Trophoblast cell (in vitro differentiated cells and primary cell): ENCODE results near the gene C6orf136.

Experiments used
- DNase-seq, 2 donors: peaks; one replicate each; pipeline ENCODE4 v3.0.0-alpha.2; 2016
- H2AFZ ChIP-seq: 2 replicates; pipeline ENCODE4 v1.6.1; 2013; ENCODE audit warnings: low read length, moderate library complexity, mild to moderate bottlenecking; ENCODE audit not compliant: insufficient read depth, poor library complexity
- H2AK5ac ChIP-seq: 2 replicates; pipeline ENCODE4 v1.6.1; 2013; ENCODE audit warnings: mild to moderate bottlenecking, low read length
- H2BK120ac ChIP-seq: 2 replicates; pipeline ENCODE4 v1.6.1; 2013; ENCODE audit warnings: low read length, mild to moderate bottlenecking, moderate library complexity; ENCODE audit not compliant: insufficient read depth, poor library complexity
- H2BK12ac ChIP-seq: 2 replicates; pipeline ENCODE4 v1.6.1; 2013; ENCODE audit warnings: mild to moderate bottlenecking, low read length, moderate library complexity
- H2BK5ac ChIP-seq: 2 replicates; pipeline ENCODE4 v1.6.1; 2013; ENCODE audit warnings: low read length, low read depth, moderate library complexity, mild to moderate bottlenecking; ENCODE audit not compliant: poor library complexity
- H3K14ac ChIP-seq: 2 replicates; pipeline ENCODE4 v1.6.1; 2013; ENCODE audit warnings: mild to moderate bottlenecking, low read length
- H3K18ac ChIP-seq: 2 replicates; pipeline ENCODE4 v1.6.1; 2013; ENCODE audit warnings: mild to moderate bottlenecking, low read length
- H3K23ac ChIP-seq: 2 replicates; pipeline ENCODE4 v1.6.1; 2013; ENCODE audit warnings: low read length
- H3K27ac ChIP-seq: 2 replicates; pipeline ENCODE4 v1.5.1; 2013; ENCODE audit warnings: low read depth, mild to moderate bottlenecking, inconsistent platforms, low read length, moderate library complexity
- H3K27me3 ChIP-seq: 2 replicates; pipeline ENCODE4 v1.6.1; 2013; ENCODE audit warnings: inconsistent platforms, mild to moderate bottlenecking, low read length, moderate library complexity; ENCODE audit not compliant: insufficient read depth
- H3K36me3 ChIP-seq, 2 experiments: 1 replicate in 1 of 2; 2 replicates in 1 of 2; pipeline ENCODE4 v1.6.1; 2013; ENCODE audit warnings: low read length in 2 of 2, mild to moderate bottlenecking in 2 of 2, moderate library complexity in 1 of 2; ENCODE audit not compliant: insufficient read depth in 2 of 2, control insufficient read depth in 1 of 2
- H3K4ac ChIP-seq: 2 replicates; pipeline ENCODE4 v1.6.1; 2013; ENCODE audit warnings: low read depth, mild to moderate bottlenecking, low read length, moderate library complexity
- H3K4me1 ChIP-seq, 2 experiments: 1 replicate in 1 of 2; 2 replicates in 1 of 2; pipeline ENCODE4 v1.6.1; 2013; ENCODE audit warnings: low read length in 2 of 2, mild to moderate bottlenecking in 2 of 2, moderate library complexity in 1 of 2; ENCODE audit not compliant: insufficient read depth in 2 of 2, control insufficient read depth in 1 of 2
- H3K4me2 ChIP-seq: 2 replicates; pipeline ENCODE4 v1.6.1; 2013; ENCODE audit warnings: inconsistent platforms, mild to moderate bottlenecking, low read length, moderate library complexity
- H3K4me3 ChIP-seq: 2 replicates; pipeline ENCODE4 v1.5.1; 2013; ENCODE audit warnings: mild to moderate bottlenecking, low read depth, low read length, inconsistent platforms
- H3K79me1 ChIP-seq: one replicate; pipeline ENCODE4 v1.6.1; 2013; ENCODE audit warnings: low read length
- H3K79me2 ChIP-seq: 2 replicates; pipeline ENCODE4 v1.6.1; 2013; ENCODE audit warnings: low read length, mild to moderate bottlenecking; ENCODE audit not compliant: control insufficient read depth, insufficient read depth, poor library complexity
- H3K9ac ChIP-seq: 2 replicates; pipeline ENCODE4 v1.6.1; 2013; ENCODE audit warnings: mild to moderate bottlenecking, low read length
- H3K9me3 ChIP-seq: 2 replicates; pipeline ENCODE4 v1.6.1; 2013; ENCODE audit warnings: low read depth, mild to moderate bottlenecking, control low read depth, inconsistent platforms, low read length; ENCODE audit not compliant: insufficient read depth
- H4K12ac ChIP-seq: 2 replicates; pipeline ENCODE4 v1.6.1; 2013; ENCODE audit warnings: low read depth, mild to moderate bottlenecking, low read length, moderate library complexity
- H4K8ac ChIP-seq: 2 replicates; pipeline ENCODE4 v1.6.1; 2013; ENCODE audit warnings: low read depth, mild to moderate bottlenecking, low read length, moderate library complexity
- H4K91ac ChIP-seq: one replicate; pipeline ENCODE4 v1.6.1; 2013; ENCODE audit warnings: low read depth, mild to moderate bottlenecking, low read length, moderate library complexity
- whole genome bisulfite sequencing: extraction: QIAGEN DNeasy Blood & Tissue Kit; methylation state at CpG from one replicate; pipeline ENCODE4 v1.1.7; 2013; ENCODE audit warnings: missing lambda C conversion rate; ENCODE audit not compliant: insufficient read length, insufficient coverage; ENCODE audit errors: extremely low coverage; 5-methylcytosine and 5-hydroxymethylcytosine counted together

The C6orf136 gene

DNA sequence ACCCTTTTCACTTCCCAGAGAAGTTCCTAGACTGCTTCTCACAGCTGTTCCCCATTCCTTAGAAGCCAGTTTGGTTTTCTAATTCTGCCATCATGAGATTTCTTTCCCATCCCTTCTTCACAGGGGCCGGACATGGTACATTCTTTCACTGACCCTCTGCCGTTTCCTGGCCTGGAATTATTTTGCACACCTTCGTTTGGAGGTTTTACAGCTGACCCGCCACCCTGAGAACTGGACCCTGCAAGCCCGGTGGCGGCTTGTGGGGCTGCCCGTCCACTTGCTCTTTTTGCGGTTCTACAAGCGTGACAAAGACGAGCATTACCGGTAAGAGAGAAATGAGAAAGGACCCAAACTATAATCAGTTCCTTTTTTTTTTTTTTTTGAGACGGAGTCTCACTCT is 4.2 kb downstream of the C6orf136 start:
- Histone ChIP-seq H3K4me2 (no peak overlapping the region), H3K27me3 (no peaks in the 10 kb centered on the region), H3K79me1 (peaks cover 6% of the 10 kb centered on the region), H2AK5ac (no peak overlapping the region), H2AFZ (no peak overlapping the region), H3K9ac (no peak overlapping the region), H3K36me3 (peaks cover 40 to 46% of the 10 kb centered on the region in 2 experiments), H3K4ac (no peak overlapping the region), H2BK5ac (no peak overlapping the region), H3K27ac (no peak overlapping the region), H4K91ac (no peak overlapping the region), H3K9me3 (peaks cover 1% of the 10 kb centered on the region), H4K12ac (no peak overlapping the region), H3K23ac (no peak overlapping the region), H4K8ac (no peak overlapping the region), H3K79me2 (peaks cover 3% of the 10 kb centered on the region), H3K18ac (no peak overlapping the region), H2BK120ac (no peak overlapping the region), H3K14ac (no peak overlapping the region), H2BK12ac (no peak overlapping the region), H3K4me1 (peaks cover 0 to 4% of the 10 kb centered on the region in 2 experiments), H3K4me3 (no peak overlapping the region)
- no CpG with 5 or more reads among the region's 12 CpGs for WGBS
- no peak for DNase-seq

DNA sequence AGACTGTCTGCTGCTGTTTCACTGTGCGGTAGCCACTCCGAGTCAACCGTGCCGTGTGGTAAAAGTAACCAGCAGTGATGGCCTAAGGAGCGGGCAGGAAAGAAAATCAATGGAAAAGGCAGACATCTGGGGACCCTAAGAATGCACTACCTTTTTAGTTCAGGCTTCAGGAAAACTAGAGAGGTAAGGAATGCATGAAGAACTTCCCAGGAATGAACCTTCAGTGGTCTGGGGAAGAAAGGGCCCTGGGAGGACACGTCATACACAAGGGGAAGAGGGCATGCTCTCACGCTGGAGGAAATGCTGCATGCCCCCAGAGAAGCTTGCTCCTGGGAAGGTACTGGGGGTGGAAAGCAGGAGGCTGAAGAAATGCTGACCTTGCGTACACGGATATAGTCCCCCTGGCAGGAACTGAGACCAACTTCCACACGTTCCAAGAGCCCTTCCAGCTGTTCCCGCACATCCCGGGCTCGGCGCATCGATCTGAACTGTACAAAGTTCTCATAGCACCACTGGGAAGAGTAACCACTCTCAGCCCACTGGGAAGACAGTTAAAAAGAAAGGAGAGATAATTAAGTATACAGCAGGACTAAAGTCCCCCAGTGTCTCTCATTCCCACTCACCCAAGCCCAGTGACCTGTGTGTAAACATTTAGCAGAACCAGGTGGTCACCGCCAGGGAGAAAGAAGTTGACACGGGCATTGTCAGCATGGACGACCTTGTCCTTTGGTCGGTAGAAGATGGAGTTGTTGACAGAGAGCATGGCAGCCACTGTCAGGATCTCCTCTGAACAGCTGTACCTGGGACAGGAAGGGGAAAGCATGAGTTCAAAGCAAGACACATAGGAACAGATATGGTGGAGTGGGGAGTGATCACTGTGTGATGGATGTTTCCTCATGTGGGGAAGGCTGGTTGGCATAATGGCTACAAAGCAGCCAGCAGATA is 8.1 kb downstream of the C6orf136 start:
- Histone ChIP-seq H3K36me3 (peaks cover 61 to 74% of the 10 kb centered on the region in 2 experiments), H3K79me2 (no peaks in the 10 kb centered on the region), H3K9ac (no peak overlapping the region), H3K18ac (no peak overlapping the region), H3K4ac (no peak overlapping the region), H4K91ac (no peak overlapping the region), H2AFZ (no peak overlapping the region), H3K4me1 (no peaks in the 10 kb centered on the region), H3K27me3 (no peaks in the 10 kb centered on the region), H3K4me3 (no peak overlapping the region), H2BK120ac (no peak overlapping the region), H3K23ac (no peak overlapping the region), H3K9me3 (peaks cover 1% of the 10 kb centered on the region), H3K79me1 (no peaks in the 10 kb centered on the region), H4K8ac (no peak overlapping the region), H4K12ac (no peak overlapping the region), H3K14ac (no peak overlapping the region), H3K27ac (no peak overlapping the region), H2BK5ac (no peak overlapping the region), H3K4me2 (no peak overlapping the region), H2AK5ac (no peak overlapping the region), H2BK12ac (no peak overlapping the region)
- no peak for DNase-seq
- no CpG with 5 or more reads among the region's 19 CpGs for WGBS

DNA sequence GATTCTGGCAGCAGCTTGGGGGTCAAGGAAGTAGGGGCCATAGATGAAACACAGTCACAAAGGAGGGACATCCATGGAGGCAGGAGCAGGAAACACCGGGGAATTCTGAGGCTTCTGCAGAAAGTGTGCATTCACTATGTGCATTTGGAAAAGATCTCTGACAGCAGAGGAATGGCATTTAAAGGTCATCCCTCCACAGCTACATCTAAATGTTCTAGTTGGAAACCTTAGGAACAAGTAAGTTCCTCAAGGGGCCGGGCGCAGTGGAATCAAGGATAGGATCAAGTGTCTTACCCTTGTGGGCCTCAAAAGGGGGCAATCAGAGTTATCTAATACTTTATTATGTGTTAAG is 8.8 kb downstream of the C6orf136 start:
- Histone ChIP-seq H3K18ac (no peak overlapping the region), H3K27me3 (no peaks in the 10 kb centered on the region), H2AK5ac (no peak overlapping the region), H2AFZ (no peak overlapping the region), H2BK120ac (no peak overlapping the region), H3K9ac (no peak overlapping the region), H3K4me3 (no peak overlapping the region), H3K4me1 (no peaks in the 10 kb centered on the region), H3K79me1 (no peaks in the 10 kb centered on the region), H3K23ac (no peak overlapping the region), H3K14ac (no peak overlapping the region), H3K79me2 (no peaks in the 10 kb centered on the region), H3K27ac (no peak overlapping the region), H2BK5ac (no peak overlapping the region), H4K91ac (no peak overlapping the region), H2BK12ac (no peak overlapping the region), H3K4ac (no peak overlapping the region), H3K9me3 (peaks cover 1% of the 10 kb centered on the region), H4K8ac (no peak overlapping the region), H3K36me3 (peaks cover 65 to 78% of the 10 kb centered on the region in 2 experiments), H4K12ac (no peak overlapping the region), H3K4me2 (no peak overlapping the region)
- no peak for DNase-seq
- WGBS = no CpG with 5 or more reads among the region's 3 CpGs

DNA sequence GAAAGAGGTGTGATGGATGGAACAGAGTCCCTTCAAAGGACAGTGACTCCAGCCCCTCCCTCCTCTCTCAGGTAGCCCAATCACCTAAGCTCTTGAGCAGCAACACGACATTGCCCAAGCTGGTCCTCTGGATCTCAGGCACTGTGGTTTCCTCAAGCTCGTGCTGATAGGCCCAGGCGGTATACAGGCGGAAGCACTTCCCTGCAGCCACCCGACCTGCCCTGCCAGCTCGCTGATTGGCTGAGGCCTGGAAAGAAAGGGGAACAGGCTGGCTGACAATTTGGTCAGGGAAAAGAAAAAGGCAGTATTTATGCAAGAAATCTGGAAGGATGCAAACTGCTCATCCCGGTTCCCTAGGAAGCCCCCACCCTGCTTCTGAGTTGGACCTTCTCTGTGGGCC is 9.6 kb downstream of the C6orf136 start:
- Histone ChIP-seq H3K9me3 (peaks cover 1% of the 10 kb centered on the region), H3K4ac (no peak overlapping the region)

More for the DNA sequence above, 9.6 kb downstream of the C6orf136 start:
- no peak overlapping the region for H3K14ac ChIP-seq
- H3K27me3 ChIP-seq = no peaks in the 10 kb centered on the region
- H3K23ac ChIP-seq = no peak overlapping the region
- H2AK5ac ChIP-seq = no peak overlapping the region
- no CpG with 5 or more reads among the region's 7 CpGs for WGBS
- no peak overlapping the region for H2BK12ac ChIP-seq
- H4K12ac ChIP-seq = no peak overlapping the region
- H3K18ac ChIP-seq = no peak overlapping the region
- H2BK120ac ChIP-seq = no peak overlapping the region
- no peak overlapping the region for H2BK5ac ChIP-seq
- peaks cover 62 to 80% of the 10 kb centered on the region in 2 experiments for H3K36me3 ChIP-seq
- H3K79me1 ChIP-seq = no peaks in the 10 kb centered on the region
- H3K27ac ChIP-seq = no peak overlapping the region
- no peak overlapping the region for H3K4me3 ChIP-seq
- no peaks in the 10 kb centered on the region for H3K79me2 ChIP-seq
- H2AFZ ChIP-seq = no peak overlapping the region
- H4K8ac ChIP-seq = no peak overlapping the region
- H3K4me2 ChIP-seq = no peak overlapping the region
- H3K9ac ChIP-seq = peak overlapping the region; percentile 35
- DNase-seq = no peak
- no peaks in the 10 kb centered on the region for H3K4me1 ChIP-seq
- H4K91ac ChIP-seq = no peak overlapping the region
